ENCODE data around the gene CYP17A1.
"Not testable (repeated sequence)": the region's sequence is repeated elsewhere in the genome, so short reads cannot be mapped to it uniquely, and the experiment has no call there.

CYP17A1 gene

GRCh38 chr10:102837230-102837721 lies at the start of gene CYP17A1:
Gene CYP17A1, minus strand, starts transcription at chr10:102837413. Its CDS starts 52 bp downstream, at chr10:102837361.
- no peak for DNase-seq (ENCODE audit: low spot score)

- no peak for DNase-seq (ENCODE audit: low spot score)
These were observed 43.0 kb upstream of the CYP17A1 start for GRCh38 chr10:102880256-102880655.

- DNase-seq (ENCODE audit: low spot score): no peak
These were observed 41.4 kb upstream of the CYP17A1 start for GRCh38 chr10:102878629-102879028.

GRCh38 chr10:102876747-102877153 lies 39.5 kb upstream of the CYP17A1 start:
- no peak for DNase-seq (ENCODE audit: low spot score)

- no peak for DNase-seq (ENCODE audit: low spot score)
These were observed 35.0 kb upstream of the CYP17A1 start for GRCh38 chr10:102872163-102872562.

GRCh38 chr10:102870221-102870620 lies 33.0 kb upstream of the CYP17A1 start:
- no peak for DNase-seq (ENCODE audit: low spot score)

- DNase-seq (ENCODE audit: low spot score): no peak
These were observed 32.3 kb upstream of the CYP17A1 start, which contains the start of gene AS3MT for GRCh38 chr10:102869258-102870198. Gene AS3MT, plus strand, starts transcription at chr10:102869470. Its CDS starts 123 bp downstream, at chr10:102869593.

- no peak for DNase-seq (ENCODE audit: low spot score)
These were observed 31.7 kb upstream of the CYP17A1 start for GRCh38 chr10:102868911-102869257.

- no peak for DNase-seq (ENCODE audit: low spot score)
These were observed 28.4 kb upstream of the CYP17A1 start for GRCh38 chr10:102865620-102866019.

- DNase-seq (ENCODE audit: low spot score): no peak
These were observed 26.4 kb upstream of the CYP17A1 start for GRCh38 chr10:102863660-102864059.

GRCh38 chr10:102859911-102860310 lies 22.7 kb upstream of the CYP17A1 start:
- no peak for DNase-seq (ENCODE audit: low spot score)

GRCh38 chr10:102856758-102857424 lies 19.7 kb upstream of the CYP17A1 start:
- no peak for DNase-seq (ENCODE audit: low spot score)

- peak; percentile 84 for DNase-seq (ENCODE audit: low spot score)
These were observed 18.7 kb upstream of the CYP17A1 start for GRCh38 chr10:102855731-102856436.

- DNase-seq (ENCODE audit: low spot score): not testable (repeated sequence)
These were observed 16.0 kb upstream of the CYP17A1 start for GRCh38 chr10:102853237-102853636.

GRCh38 chr10:102850025-102850518 lies 12.9 kb upstream of the CYP17A1 start:
- DNase-seq (ENCODE audit: low spot score): no peak

- no peak for DNase-seq (ENCODE audit: low spot score)
These were observed 8.2 kb upstream of the CYP17A1 start for GRCh38 chr10:102845352-102845902.

- DNase-seq (ENCODE audit: low spot score): not testable (repeated sequence)
These were observed 7.1 kb upstream of the CYP17A1 start for GRCh38 chr10:102844190-102844776.

GRCh38 chr10:102843139-102843538 lies 5.9 kb upstream of the CYP17A1 start:
- not testable (repeated sequence) for DNase-seq (ENCODE audit: low spot score)

GRCh38 chr10:102841827-102842345 lies 4.7 kb upstream of the CYP17A1 start:
- no peak for DNase-seq (ENCODE audit: low spot score)

GRCh38 chr10:102838276-102838927 lies 1.2 kb upstream of the CYP17A1 start:
- DNase-seq (ENCODE audit: low spot score): not testable (repeated sequence)

Measured in COLO829 (cell line).